Gastrocnemius medialis (tissue), 4 donors: ENCODE measurements around the gene NTN1. TPM values are rescaled to one million over a fixed set of nuclear protein-coding genes. Genes with fewer than 3 reads are reported as not detected.

ENCODE experiments used
- ATAC-seq, 2 donors: fragments of 150-250 bp; one replicate each; pipeline ENCODE4 v1.9.1; 2016
- DNase-seq, 2 donors: peaks; one replicate each; pipeline ENCODE4 v3.0.0-alpha.2; 2019
- H3K27ac ChIP-seq, 4 donors: fragments of 200-600 bp; sonication (generic); 1 replicate in 1 of 4; 2 replicates in 3 of 4; pipeline ENCODE4 v1.5.1; 2016 to 2018; ENCODE audit warnings: mild to moderate bottlenecking in 2 of 4, moderate library complexity in 1 of 4
- H3K27me3 ChIP-seq, 3 donors: fragments of 200-600 bp; sonication (generic) in 2 of 3; 1 replicate in 1 of 3; 2 replicates in 2 of 3; pipeline versions ENCODE4 v1.5.1 to v1.6.0; 2016 to 2019; ENCODE audit warnings: mild to moderate bottlenecking in 1 of 3, moderate library complexity in 1 of 3
- H3K36me3 ChIP-seq, 2 donors: fragments of 200-600 bp; sonication (generic) in 1 of 2; one replicate each; pipeline ENCODE4 v1.5.1; 2017 to 2018
- H3K4me1 ChIP-seq, 2 donors: fragments of 200-600 bp; sonication (generic) in 1 of 2; one replicate each; pipeline ENCODE4 v1.5.1; 2016 to 2017; ENCODE audit warnings: mild to moderate bottlenecking in 2 of 2
- H3K4me3 ChIP-seq, 4 donors: fragments of 200-600 bp; sonication (generic) in 3 of 4; 1 replicate in 1 of 4; 2 replicates in 3 of 4; pipeline ENCODE4 v1.5.1; 2016 to 2019; ENCODE audit warnings: mild to moderate bottlenecking in 2 of 4
- H3K9me3 ChIP-seq, 3 donors: fragments of 200-600 bp; sonication (generic) in 2 of 3; 1 replicate in 1 of 3; 2 replicates in 2 of 3; pipeline ENCODE4 v1.5.1; 2016 to 2019
- POLR2A ChIP-seq, 2 donors: fragments of 450-650 bp; IDR thresholded peaks; one replicate each; pipeline ENCODE4 v1.6.1; 2017; ENCODE audit warnings: antibody characterized with exemption in 2 of 2, mild to moderate bottlenecking in 2 of 2, moderate library complexity in 2 of 2
- in situ Hi-C, 4 donors: fragments of 200-750 bp; cut with MboI; loops; one replicate each; pipeline versions ENCODE4 v1.15.0 to v1.8.0; 2017; ENCODE audit warnings: low sequenced_read_pairs in 4 of 4
- intact Hi-C: fragments of 100-400 bp; cut with DNase I; formaldehyde crosslinking; loops from one replicate; pipeline ENCODE4 v1.15.1; 2023; ENCODE audit warnings: low total_unique reads
- total RNA-seq, 4 donors: library from RNA; depleted of rRNA; stranded (reverse); fragments of >200 nt; gene quantifications; one replicate each; pipeline versions ENCODE4 v1.1.0 to v1.2.3, GENCODE V29; 2016
- TF ChIP-seq, protein P1 (sequence below), 5 experiments: fragments of 450-650 bp in 3 of 5; fragments of 200-600 bp in 2 of 5; sonication (generic) in 2 of 5; IDR thresholded peaks in 4 of 5; conservative IDR thresholded peaks in 1 of 5; 1 replicate in 4 of 5; 2 replicates in 1 of 5; pipeline ENCODE4 v1.5.1; 2016 to 2019; ENCODE audit warnings: antibody characterized with exemption in 5 of 5, mild to moderate bottlenecking in 3 of 5, moderate library complexity in 3 of 5

The NTN1 gene
- total RNA-seq, 4 donors from 2014 or later: 0.76 to 4.1 (median 1.2) TPM

DNA sequence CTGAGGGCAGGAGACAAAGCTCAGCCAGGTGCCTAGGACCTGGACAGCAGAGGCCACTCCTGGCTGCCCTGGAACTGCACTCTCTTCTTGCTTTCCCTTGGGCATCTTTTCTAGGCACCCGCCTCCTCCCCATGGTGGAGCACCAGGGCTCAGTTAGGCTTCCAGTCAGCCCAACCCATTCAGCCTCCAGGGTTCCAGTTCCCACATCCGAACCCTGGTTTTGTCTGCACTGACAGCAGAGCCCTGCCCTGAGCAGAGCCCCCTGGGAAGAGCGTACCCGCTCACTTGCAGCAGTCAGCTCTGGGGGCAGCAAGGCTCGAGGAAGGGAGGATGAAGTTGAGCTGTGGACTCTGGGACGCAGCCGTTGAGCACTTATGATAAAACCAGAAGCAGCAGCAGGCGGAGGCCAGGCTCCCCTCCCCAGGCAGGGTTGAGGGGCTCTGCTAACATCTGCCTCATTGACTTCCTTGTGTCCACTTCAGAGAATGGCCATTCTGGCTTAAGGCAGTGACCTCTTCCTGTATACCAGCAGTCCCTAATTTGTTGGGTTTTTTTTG, 213.2 kb downstream of the NTN1 start:
- Histone ChIP-seq H3K27ac (no peak overlapping the region), H3K27me3 (no peaks in the 10 kb centered on the region), H3K4me3 (no peak overlapping the region), H3K9me3 (no peaks in the 10 kb centered on the region), H3K36me3 (no peaks in the 10 kb centered on the region), H3K4me1 (peaks cover 0 to 8% of the 10 kb centered on the region in 2 donors)
- DNase-seq: no peak
- in situ Hi-C loops: no loop called here
- intact Hi-C loops: no loop called here
- ATAC-seq: no peak
- no peak for TF ChIP-seq POLR2A (IDR thresholded peaks at IDR 0.05)
- TF ChIP-seq, protein P1, sequence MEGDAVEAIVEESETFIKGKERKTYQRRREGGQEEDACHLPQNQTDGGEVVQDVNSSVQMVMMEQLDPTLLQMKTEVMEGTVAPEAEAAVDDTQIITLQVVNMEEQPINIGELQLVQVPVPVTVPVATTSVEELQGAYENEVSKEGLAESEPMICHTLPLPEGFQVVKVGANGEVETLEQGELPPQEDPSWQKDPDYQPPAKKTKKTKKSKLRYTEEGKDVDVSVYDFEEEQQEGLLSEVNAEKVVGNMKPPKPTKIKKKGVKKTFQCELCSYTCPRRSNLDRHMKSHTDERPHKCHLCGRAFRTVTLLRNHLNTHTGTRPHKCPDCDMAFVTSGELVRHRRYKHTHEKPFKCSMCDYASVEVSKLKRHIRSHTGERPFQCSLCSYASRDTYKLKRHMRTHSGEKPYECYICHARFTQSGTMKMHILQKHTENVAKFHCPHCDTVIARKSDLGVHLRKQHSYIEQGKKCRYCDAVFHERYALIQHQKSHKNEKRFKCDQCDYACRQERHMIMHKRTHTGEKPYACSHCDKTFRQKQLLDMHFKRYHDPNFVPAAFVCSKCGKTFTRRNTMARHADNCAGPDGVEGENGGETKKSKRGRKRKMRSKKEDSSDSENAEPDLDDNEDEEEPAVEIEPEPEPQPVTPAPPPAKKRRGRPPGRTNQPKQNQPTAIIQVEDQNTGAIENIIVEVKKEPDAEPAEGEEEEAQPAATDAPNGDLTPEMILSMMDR (IDR thresholded peaks at IDR 0.05 in 4 of 5, conservative IDR thresholded peaks at IDR 0.05 in 1 of 5): no peak

DNA sequence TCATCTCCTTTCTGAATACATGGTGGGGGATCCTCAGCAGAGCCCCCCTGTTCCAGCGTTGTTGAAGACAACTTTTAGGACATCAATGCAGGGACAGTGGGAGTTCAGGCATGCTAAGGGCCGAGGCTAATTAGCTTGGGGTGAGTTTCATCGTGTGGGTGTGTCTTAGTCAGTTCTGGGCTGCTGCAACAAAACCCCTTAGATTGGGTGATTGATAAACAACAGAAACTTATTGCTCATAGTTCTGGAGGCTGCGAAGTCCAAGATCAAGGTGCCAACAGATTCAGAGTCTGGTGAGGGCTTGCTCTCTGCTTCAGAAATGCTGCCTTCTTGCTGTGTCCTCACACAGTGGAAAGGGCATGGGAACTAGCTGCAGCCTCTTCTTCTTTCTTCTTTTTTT, 214.0 kb downstream of the NTN1 start:
- DNase-seq (no peak), ATAC-seq (no peak)
- no peak overlapping the region for H3K27ac ChIP-seq
- TF ChIP-seq POLR2A (IDR thresholded peaks at IDR 0.05): no peak
- TF ChIP-seq, protein P1 (IDR thresholded peaks at IDR 0.05 in 4 of 5, conservative IDR thresholded peaks at IDR 0.05 in 1 of 5): no peak
- peaks cover 0 to 11% of the 10 kb centered on the region in 2 donors for H3K4me1 ChIP-seq
- no peaks in the 10 kb centered on the region for H3K9me3 ChIP-seq
- no peaks in the 10 kb centered on the region for H3K36me3 ChIP-seq
- H3K4me3 ChIP-seq: no peak overlapping the region
- in situ Hi-C loops (no loop called here), intact Hi-C loops (no loop called here)
- H3K27me3 ChIP-seq: no peaks in the 10 kb centered on the region

DNA sequence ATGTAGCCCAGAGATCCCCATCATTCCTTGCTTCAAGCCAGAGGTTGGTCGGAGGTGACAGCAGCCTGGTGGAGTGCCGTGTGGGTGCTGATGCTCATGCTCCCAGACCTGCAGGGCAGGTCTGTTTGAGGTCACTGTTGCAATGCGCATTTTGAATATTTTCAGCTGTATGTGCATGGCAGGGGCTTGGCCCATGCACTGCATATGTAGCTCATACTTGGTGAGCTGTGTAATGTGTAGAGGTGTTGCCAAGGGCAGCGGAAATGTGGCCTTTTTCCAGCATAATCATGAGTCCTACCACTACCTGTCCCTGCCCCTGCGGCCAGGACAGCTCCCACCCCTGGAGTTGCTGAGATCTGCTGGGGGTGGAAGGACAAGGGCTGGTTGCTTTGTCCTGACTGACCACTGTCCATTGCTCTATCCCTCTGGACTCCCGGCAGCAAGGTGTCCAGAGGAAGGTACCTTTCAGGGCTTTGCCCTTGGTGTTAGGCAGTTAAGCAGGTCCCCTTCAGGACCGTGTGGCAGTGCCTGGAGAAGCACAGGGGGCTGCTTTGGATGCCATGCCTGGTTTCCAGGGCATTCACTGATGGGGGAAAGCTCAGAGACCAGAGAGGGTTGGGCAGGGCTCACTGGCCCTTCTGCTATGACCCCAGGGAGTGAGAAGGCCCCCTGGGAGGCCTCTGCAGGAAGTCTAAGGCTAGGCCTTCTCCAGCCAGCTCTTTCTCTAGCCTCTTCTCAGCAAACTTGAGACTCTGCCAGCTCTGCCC, 215.2 kb downstream of the NTN1 start:
- ATAC-seq: no peak
- intact Hi-C loops: no loop called here
- DNase-seq: no peak

DNA sequence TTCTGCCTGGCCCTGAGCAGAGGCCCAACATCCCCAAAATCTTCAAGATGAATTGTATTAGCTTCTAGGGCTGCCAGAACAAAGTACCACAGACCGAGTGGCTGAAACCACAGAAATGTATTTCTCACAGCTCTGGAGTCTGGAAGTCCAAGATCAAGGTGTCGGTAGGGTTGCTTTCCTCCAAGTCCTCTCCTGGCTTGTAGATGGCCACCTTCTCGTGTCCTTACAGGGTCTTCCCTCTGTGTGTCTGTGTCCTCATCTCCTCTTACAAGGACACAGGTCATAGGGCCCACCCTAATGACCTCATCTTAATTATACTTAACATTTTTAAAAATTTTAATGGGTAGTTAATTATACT, 215.7 kb downstream of the NTN1 start:
- TF ChIP-seq, protein P1 (IDR thresholded peaks at IDR 0.05 in 4 of 5, conservative IDR thresholded peaks at IDR 0.05 in 1 of 5): no peak
- TF ChIP-seq POLR2A (IDR thresholded peaks at IDR 0.05): no peak
- in situ Hi-C loops: no loop called here
- Histone ChIP-seq H3K27me3 (no peaks in the 10 kb centered on the region), H3K36me3 (no peaks in the 10 kb centered on the region), H3K9me3 (no peaks in the 10 kb centered on the region), H3K4me3 (no peak overlapping the region), H3K27ac (no peak overlapping the region), H3K4me1 (peaks cover 9 to 23% of the 10 kb centered on the region in 2 donors)
- DNase-seq (no peak), ATAC-seq (no peak)
- intact Hi-C loops: no loop called here

More for the DNA sequence above, 215.2 kb downstream of the NTN1 start:
- H3K27ac ChIP-seq: no peak overlapping the region
- H3K36me3 ChIP-seq: no peaks in the 10 kb centered on the region
- H3K9me3 ChIP-seq: no peaks in the 10 kb centered on the region
- H3K4me3 ChIP-seq: no peak overlapping the region
- in situ Hi-C loops: no loop called here
- H3K27me3 ChIP-seq: no peaks in the 10 kb centered on the region
- peaks cover 9 to 22% of the 10 kb centered on the region in 2 donors for H3K4me1 ChIP-seq
- TF ChIP-seq, protein P1 (IDR thresholded peaks at IDR 0.05 in 4 of 5, conservative IDR thresholded peaks at IDR 0.05 in 1 of 5): no peak
- no peak for TF ChIP-seq POLR2A (IDR thresholded peaks at IDR 0.05)
